Chondrocyte (in vitro differentiated cells): Measurements from ENCODE around the gene TMEM231. TPM values are rescaled to one million over a fixed set of nuclear protein-coding genes. Genes with fewer than 3 reads are reported as not detected.

Experiments
- DNase-seq: peaks from one replicate; pipeline ENCODE4 v3.0.0; 2021; ENCODE audit warnings: mixed read lengths, low spot score
- H3K27ac Mint-ChIP-seq: one replicate; pipeline ENCODE4 v1.8.0; 2021; ENCODE audit warnings: mild to moderate bottlenecking, moderate library complexity, mixed read lengths; ENCODE audit not compliant: unreplicated experiment
- H3K27me3 Mint-ChIP-seq: 2 replicates; pipeline ENCODE4 v1.8.0; 2021; ENCODE audit warnings: low read depth, mixed read lengths
- H3K36me3 Mint-ChIP-seq: 2 replicates; pipeline ENCODE4 v1.8.0; 2021; ENCODE audit warnings: low read depth, mixed read lengths
- H3K4me1 Mint-ChIP-seq: 2 replicates; pipeline ENCODE4 v1.8.0; 2021; ENCODE audit warnings: low read depth, mild to moderate bottlenecking, mixed read lengths
- H3K4me3 Mint-ChIP-seq: one replicate; pipeline ENCODE4 v1.8.0; 2021; ENCODE audit warnings: mild to moderate bottlenecking, moderate library complexity, mixed read lengths; ENCODE audit not compliant: unreplicated experiment
- H3K9me3 Mint-ChIP-seq: 2 replicates; pipeline ENCODE4 v1.8.0; 2021; ENCODE audit warnings: low read depth, mixed read lengths
- total RNA-seq: library from RNA; stranded (reverse); gene quantifications from 3 replicates; pipeline ENCODE4 v1.2.1, GENCODE V29; 2021
- TF ChIP-seq, protein P1 (sequence below): fragments of 200-600 bp; sonication (generic); IDR thresholded peaks from 2 replicates; pipeline ENCODE4 v1.5.0; 2021; ENCODE audit warnings: antibody characterized with exemption, mild to moderate bottlenecking, moderate library complexity

Gene TMEM231
- total RNA-seq, 1 donor from 2014 or later: 7.1 TPM

DNA sequence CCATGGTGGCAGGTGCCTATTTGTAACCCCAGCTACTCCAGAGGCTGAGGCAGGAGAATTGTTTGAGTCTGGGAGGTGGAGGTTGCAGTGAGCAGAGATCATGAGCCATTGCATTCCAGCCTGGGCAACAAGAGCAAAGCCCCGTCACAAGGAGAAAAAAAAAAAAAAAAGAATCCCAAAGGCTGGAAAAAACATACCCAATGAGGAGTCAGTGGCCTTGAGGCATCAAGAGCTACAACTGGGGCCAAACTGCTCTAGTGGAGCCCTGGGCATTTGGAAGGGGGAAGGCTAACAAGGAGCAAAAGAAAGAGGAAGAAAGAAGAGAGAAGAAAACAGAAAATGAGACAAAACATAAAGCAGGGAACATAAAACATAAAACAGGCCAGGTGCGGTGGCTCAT, 67.7 kb downstream of the TMEM231 start:
- TF ChIP-seq, protein P1, sequence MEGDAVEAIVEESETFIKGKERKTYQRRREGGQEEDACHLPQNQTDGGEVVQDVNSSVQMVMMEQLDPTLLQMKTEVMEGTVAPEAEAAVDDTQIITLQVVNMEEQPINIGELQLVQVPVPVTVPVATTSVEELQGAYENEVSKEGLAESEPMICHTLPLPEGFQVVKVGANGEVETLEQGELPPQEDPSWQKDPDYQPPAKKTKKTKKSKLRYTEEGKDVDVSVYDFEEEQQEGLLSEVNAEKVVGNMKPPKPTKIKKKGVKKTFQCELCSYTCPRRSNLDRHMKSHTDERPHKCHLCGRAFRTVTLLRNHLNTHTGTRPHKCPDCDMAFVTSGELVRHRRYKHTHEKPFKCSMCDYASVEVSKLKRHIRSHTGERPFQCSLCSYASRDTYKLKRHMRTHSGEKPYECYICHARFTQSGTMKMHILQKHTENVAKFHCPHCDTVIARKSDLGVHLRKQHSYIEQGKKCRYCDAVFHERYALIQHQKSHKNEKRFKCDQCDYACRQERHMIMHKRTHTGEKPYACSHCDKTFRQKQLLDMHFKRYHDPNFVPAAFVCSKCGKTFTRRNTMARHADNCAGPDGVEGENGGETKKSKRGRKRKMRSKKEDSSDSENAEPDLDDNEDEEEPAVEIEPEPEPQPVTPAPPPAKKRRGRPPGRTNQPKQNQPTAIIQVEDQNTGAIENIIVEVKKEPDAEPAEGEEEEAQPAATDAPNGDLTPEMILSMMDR: no peak
- no peaks in the 10 kb centered on the region for H3K9me3 Mint-ChIP-seq
- no peak overlapping the region for H3K4me3 Mint-ChIP-seq
- H3K4me1 Mint-ChIP-seq: peaks cover 4% of the 10 kb centered on the region
- no peaks in the 10 kb centered on the region for H3K27me3 Mint-ChIP-seq
- DNase-seq: no peak
- no peaks in the 10 kb centered on the region for H3K36me3 Mint-ChIP-seq
- H3K27ac Mint-ChIP-seq: no peak overlapping the region

Other genes starting within 250 kb of the TMEM231 start
- 45.3 to 48.9 TPM (median 46.1 TPM) in 3 replicates for gene CFDP1, start 122.7 kb downstream of the TMEM231 start, total RNA-seq
- gene TMEM170A, start 91.6 kb downstream of the TMEM231 start, total RNA-seq: 12.7 to 14.5 TPM (median 13.4 TPM) in 3 replicates
- gene CHST6, start 60.8 kb downstream of the TMEM231 start, total RNA-seq: 6.3 to 7.1 TPM (median 6.7 TPM) in 3 replicates
- gene CHST5, start 20.1 kb downstream of the TMEM231 start, total RNA-seq: 0.07 to 0.17 TPM (median 0.10 TPM) in 3 replicates
- 58.6 to 99.0 TPM (median 64.5 TPM) in 3 replicates for gene GABARAPL2, start 10.1 kb upstream of the TMEM231 start, total RNA-seq
- gene ADAT1, start 67.0 kb upstream of the TMEM231 start, total RNA-seq: 47.1 to 72.5 TPM (median 49.3 TPM) in 3 replicates
- 93.2 to 98.1 TPM (median 93.3 TPM) in 3 replicates for gene KARS1, start 91.4 kb upstream of the TMEM231 start, total RNA-seq
- 60.3 to 62.8 TPM (median 61.2 TPM) in 3 replicates for gene TERF2IP, start 91.5 kb upstream of the TMEM231 start, total RNA-seq
- not detected in 3 replicates for gene CPHXL2, start 120.8 kb upstream of the TMEM231 start, total RNA-seq
- not detected in 3 replicates for gene DUXB, start 145.2 kb upstream of the TMEM231 start, total RNA-seq
- gene CPHXL, start 170.2 kb upstream of the TMEM231 start, total RNA-seq: not detected in 3 replicates